Measurements from ENCODE around the gene ZGRF1. TPM values are rescaled to one million over a fixed set of nuclear protein-coding genes. Genes with fewer than 3 reads are reported as not detected.
A peak's percentile ranks its signal among the peaks of the same experiment; 100 is the strongest.

ZGRF1 gene
- total RNA-seq, 2 donors from 2014 or later: 1.0 to 2.0 TPM

DNA sequence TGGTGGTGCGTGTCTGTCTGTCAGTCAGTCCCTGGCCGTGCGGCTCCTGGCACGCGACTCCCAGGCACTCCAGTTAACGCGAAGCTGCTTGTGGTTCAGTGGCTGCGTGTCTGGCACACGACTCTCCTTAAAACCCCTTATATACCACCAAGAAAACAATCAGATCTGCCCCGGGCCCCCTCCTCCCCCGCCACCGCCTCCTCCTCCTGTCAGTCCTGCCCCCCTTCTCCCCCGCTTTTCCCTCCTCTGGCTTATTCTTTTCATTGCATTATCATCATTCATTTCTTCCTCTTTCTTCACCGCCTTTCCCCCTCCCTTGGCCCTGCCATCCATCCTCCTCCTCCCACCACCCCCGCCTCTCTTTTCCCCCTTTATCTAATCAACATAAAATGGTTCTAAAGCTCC is 120.6 kb downstream of the ZGRF1 start, which contains the start of gene NEUROG2:
Gene NEUROG2 (minus strand): TSS at position 115 of the 405 bp plus-strand sequence. CDS start 705 bp downstream, outside the sequence.
- DNase-seq (ENCODE audit: low spot score): no peak
- TF ChIP-seq CTCF (IDR thresholded peaks at IDR 0.05): no peak
- Histone ChIP-seq H3K4me1 (peaks cover 0 to 51% of the 10 kb centered on the region in 2 donors), H3K9me3 (peaks cover 0 to 10% of the 10 kb centered on the region in 2 donors), H3K27ac (no peak within 1 kb of the TSS), H3K4me3 (peak within 1 kb of the TSS; percentile 38 to 58), H3K27me3 (peaks cover 70 to 84% of the 10 kb centered on the region in 2 donors), H3K36me3 (no peaks in the 10 kb centered on the region)

GRCh38 chr4:112515198-112516065 is 121.3 kb downstream of the ZGRF1 start:
- Histone ChIP-seq H3K27me3 (peaks cover 72 to 84% of the 10 kb centered on the region in 2 donors), H3K36me3 (no peaks in the 10 kb centered on the region), H3K27ac (no peak overlapping the region), H3K4me1 (peaks cover 0 to 51% of the 10 kb centered on the region in 2 donors), H3K4me3 (peak overlapping the region; percentile 38 to 58), H3K9me3 (peaks cover 0 to 10% of the 10 kb centered on the region in 2 donors)
- no peak for DNase-seq (ENCODE audit: low spot score)
- TF ChIP-seq CTCF (IDR thresholded peaks at IDR 0.05): no peak

- TF ChIP-seq CTCF (IDR thresholded peaks at IDR 0.05): no peak
- peaks cover 0 to 10% of the 10 kb centered on the region in 2 donors for H3K9me3 ChIP-seq
- DNase-seq (ENCODE audit: low spot score): no peak
Observed at GRCh38 chr4:112514647-112515197, 122.0 kb downstream of the ZGRF1 start.

DNA sequence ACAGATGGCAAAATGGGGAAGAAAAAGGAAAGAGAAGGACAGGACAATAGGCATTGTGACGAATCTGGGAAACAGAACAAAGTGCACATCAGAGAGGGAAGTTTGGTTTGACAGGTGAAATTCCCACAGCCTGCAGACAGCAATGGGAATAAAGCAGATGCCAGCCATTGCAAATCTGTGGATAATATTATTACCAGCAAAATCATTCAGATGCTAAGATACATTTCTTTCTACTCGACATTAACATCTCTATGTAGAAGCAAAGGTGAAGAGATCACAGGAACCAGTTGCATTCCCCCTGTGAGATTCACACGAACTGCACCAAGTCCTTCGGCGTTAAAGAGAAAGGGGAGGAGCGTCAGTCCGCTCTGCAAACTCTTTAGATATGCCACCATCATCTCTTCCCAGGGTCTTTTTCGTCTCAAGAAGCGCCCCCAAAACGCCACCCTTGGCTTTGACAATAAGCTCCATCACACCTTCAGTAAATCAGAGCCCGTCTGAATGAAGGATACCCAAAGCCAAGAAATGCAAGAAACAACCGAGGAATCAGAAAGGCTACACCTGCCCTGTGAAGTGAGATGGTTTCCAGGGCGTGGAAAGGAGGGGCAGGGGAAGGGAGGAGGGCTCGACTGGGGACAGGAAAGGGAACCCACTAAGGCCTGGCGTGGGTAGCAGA is 122.6 kb downstream of the ZGRF1 start:
- H3K27ac ChIP-seq: no peak overlapping the region
- peaks cover 69 to 75% of the 10 kb centered on the region in 2 donors for H3K27me3 ChIP-seq
- H3K9me3 ChIP-seq: peaks cover 0 to 10% of the 10 kb centered on the region in 2 donors
- no peak for TF ChIP-seq CTCF (IDR thresholded peaks at IDR 0.05)
- H3K36me3 ChIP-seq: no peaks in the 10 kb centered on the region
- H3K4me3 ChIP-seq: peak overlapping the region in 1 of 2 donors; percentile 58
- H3K4me1 ChIP-seq: peaks cover 0 to 62% of the 10 kb centered on the region in 2 donors
- no peak for DNase-seq (ENCODE audit: low spot score)

More at GRCh38 chr4:112514647-112515197, 122.0 kb downstream of the ZGRF1 start:
- no peak overlapping the region for H3K27ac ChIP-seq
- H3K27me3 ChIP-seq: peaks cover 69 to 78% of the 10 kb centered on the region in 2 donors
- H3K36me3 ChIP-seq: no peaks in the 10 kb centered on the region
- peaks cover 0 to 57% of the 10 kb centered on the region in 2 donors for H3K4me1 ChIP-seq
- peak overlapping the region in 1 of 2 donors; percentile 58 for H3K4me3 ChIP-seq

GRCh38 chr4:112511803-112512118 is 124.9 kb downstream of the ZGRF1 start:
- Histone ChIP-seq H3K27me3 (peaks cover 58 to 65% of the 10 kb centered on the region in 2 donors), H3K4me1 (peaks cover 0 to 52% of the 10 kb centered on the region in 2 donors), H3K27ac (no peak overlapping the region), H3K36me3 (no peaks in the 10 kb centered on the region), H3K9me3 (peaks cover 0 to 17% of the 10 kb centered on the region in 2 donors), H3K4me3 (no peak overlapping the region)
- no peak for DNase-seq (ENCODE audit: low spot score)
- TF ChIP-seq CTCF (IDR thresholded peaks at IDR 0.05): no peak
